HEK293 (cell line): ENCODE data around the gene PLS3.

Experiments used
- CTCF ChIA-PET: fragments of 350-600 bp; formaldehyde crosslinking; extraction: SDS; loops from one replicate; lab custom pipeline; 2021; ENCODE audit warnings: antibody characterized with exemption; lab: Yijun Ruan, JAX
- POLR2A ChIA-PET: fragments of 300-600 bp; formaldehyde crosslinking; extraction: SDS; loops from one replicate; lab custom pipeline; 2020; ENCODE audit warnings: antibody characterized with exemption, inconsistent platforms; lab: Yijun Ruan, JAX
- H3K27ac ChIP-seq: fragments of 200-500 bp; sonication (Bioruptor generic); 2 replicates; pipeline ENCODE4 v1.5.1; 2014; ENCODE audit warnings: low read depth, low read length, control low read depth, inconsistent platforms; ENCODE audit errors: extremely low read depth
- H3K36me3 ChIP-seq, 2 experiments: fragments of 200-500 bp in 1 of 2; sonication (Bioruptor generic) in 1 of 2; 1 replicate in 1 of 2; 2 replicates in 1 of 2; pipeline ENCODE4 v1.5.1; 2014 to 2017; ENCODE audit warnings: inconsistent platforms in 2 of 2, low read length in 2 of 2; ENCODE audit not compliant: control insufficient read depth in 2 of 2, insufficient read depth in 1 of 2
- H3K4me1 ChIP-seq: fragments of 200-500 bp; sonication (Bioruptor generic); 2 replicates; pipeline ENCODE4 v1.5.1; 2014; ENCODE audit warnings: mild to moderate bottlenecking, low read length, inconsistent platforms; ENCODE audit not compliant: control insufficient read depth, insufficient read depth
- H3K4me3 ChIP-seq: 2 replicates; pipeline ENCODE4 v1.5.1; 2011; ENCODE audit warnings: low read depth, mild to moderate bottlenecking, control low read depth, low read length, moderate library complexity
- H3K9me3 ChIP-seq: fragments of 200-500 bp; sonication (Bioruptor generic); 2 replicates; pipeline ENCODE4 v1.5.1; 2014; ENCODE audit warnings: low read depth, low read length, inconsistent platforms; ENCODE audit not compliant: control insufficient read depth, insufficient read depth
- KLF10 ChIP-seq: fragments of 450-650 bp; IDR thresholded peaks from 2 replicates; pipeline ENCODE4 v1.5.1; 2018; ENCODE audit warnings: missing biosample characterization, mild to moderate bottlenecking, missing genetic modification characterization
- ZNF202 ChIP-seq: fragments of 450-650 bp; formaldehyde crosslinking; IDR thresholded peaks from 2 replicates; pipeline ENCODE4 v1.5.1; 2016; ENCODE audit warnings: missing biosample characterization, missing genetic modification characterization, borderline replicate concordance
- ZNF560 ChIP-seq: fragments of 450-650 bp; formaldehyde crosslinking; IDR thresholded peaks from 2 replicates; pipeline ENCODE4 v1.5.1; 2017; ENCODE audit warnings: missing biosample characterization, missing genetic modification characterization, borderline replicate concordance
- ZNF664 ChIP-seq: fragments of 450-650 bp; formaldehyde crosslinking; IDR thresholded peaks from 2 replicates; pipeline ENCODE4 v1.5.1; 2016; ENCODE audit warnings: missing biosample characterization, missing genetic modification characterization
- ZNF768 ChIP-seq: fragments of 450-650 bp; formaldehyde crosslinking; IDR thresholded peaks from 2 replicates; pipeline ENCODE4 v1.5.1; 2018; ENCODE audit warnings: missing biosample characterization, mild to moderate bottlenecking, missing genetic modification characterization
- ZSCAN30 ChIP-seq: fragments of 450-650 bp; IDR thresholded peaks from 2 replicates; pipeline ENCODE4 v1.5.1; 2018; ENCODE audit warnings: missing biosample characterization, mild to moderate bottlenecking, missing genetic modification characterization, moderate library complexity
- ZXDB ChIP-seq: fragments of 450-650 bp; formaldehyde crosslinking; IDR thresholded peaks from 2 replicates; pipeline ENCODE4 v1.5.1; 2016; ENCODE audit warnings: missing biosample characterization, missing genetic modification characterization
- TF ChIP-seq, protein P1 (sequence below): fragments of 450-650 bp; formaldehyde crosslinking; conservative IDR thresholded peaks from 2 replicates; pipeline ENCODE4 v1.5.1; 2016; ENCODE audit warnings: low read depth, missing biosample characterization, missing genetic modification characterization
- TF ChIP-seq, protein P2 (sequence below): fragments of 450-650 bp; formaldehyde crosslinking; conservative IDR thresholded peaks from 2 replicates; pipeline ENCODE4 v1.5.1; 2016; ENCODE audit warnings: low read depth, missing biosample characterization, missing genetic modification characterization
- TF ChIP-seq, protein P3 (sequence below): fragments of 450-650 bp; formaldehyde crosslinking; IDR thresholded peaks from 2 replicates; pipeline ENCODE4 v1.5.1; 2016; ENCODE audit warnings: missing biosample characterization, missing genetic modification characterization, borderline replicate concordance

The PLS3 gene

DNA sequence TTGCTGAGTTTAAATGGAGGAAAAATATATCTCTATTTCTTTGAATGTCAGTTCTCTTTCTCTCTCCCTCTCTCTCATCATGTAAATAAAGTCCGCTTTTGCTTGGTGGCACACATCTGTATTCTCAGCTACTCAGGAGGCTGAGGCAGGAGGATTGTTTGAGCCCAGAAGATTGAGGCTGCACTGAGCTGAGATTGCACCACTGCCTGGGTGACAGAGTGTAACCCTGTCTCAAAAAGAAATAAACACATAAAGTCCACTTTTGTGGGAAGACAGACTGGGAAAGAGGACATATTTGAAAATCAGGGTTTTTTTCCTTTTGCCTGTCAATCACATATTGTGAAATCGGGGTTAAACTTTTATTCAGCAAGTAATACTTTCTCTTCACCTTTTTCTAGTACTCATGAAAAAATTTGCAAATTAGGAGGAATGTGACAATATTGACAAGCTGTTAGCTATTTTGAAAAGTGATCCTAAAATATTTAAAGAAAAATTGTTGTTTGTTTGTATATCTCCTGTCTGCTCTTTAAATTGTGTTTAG lies 42.6 kb downstream of the PLS3 start (continued):
- TF ChIP-seq, protein P1, sequence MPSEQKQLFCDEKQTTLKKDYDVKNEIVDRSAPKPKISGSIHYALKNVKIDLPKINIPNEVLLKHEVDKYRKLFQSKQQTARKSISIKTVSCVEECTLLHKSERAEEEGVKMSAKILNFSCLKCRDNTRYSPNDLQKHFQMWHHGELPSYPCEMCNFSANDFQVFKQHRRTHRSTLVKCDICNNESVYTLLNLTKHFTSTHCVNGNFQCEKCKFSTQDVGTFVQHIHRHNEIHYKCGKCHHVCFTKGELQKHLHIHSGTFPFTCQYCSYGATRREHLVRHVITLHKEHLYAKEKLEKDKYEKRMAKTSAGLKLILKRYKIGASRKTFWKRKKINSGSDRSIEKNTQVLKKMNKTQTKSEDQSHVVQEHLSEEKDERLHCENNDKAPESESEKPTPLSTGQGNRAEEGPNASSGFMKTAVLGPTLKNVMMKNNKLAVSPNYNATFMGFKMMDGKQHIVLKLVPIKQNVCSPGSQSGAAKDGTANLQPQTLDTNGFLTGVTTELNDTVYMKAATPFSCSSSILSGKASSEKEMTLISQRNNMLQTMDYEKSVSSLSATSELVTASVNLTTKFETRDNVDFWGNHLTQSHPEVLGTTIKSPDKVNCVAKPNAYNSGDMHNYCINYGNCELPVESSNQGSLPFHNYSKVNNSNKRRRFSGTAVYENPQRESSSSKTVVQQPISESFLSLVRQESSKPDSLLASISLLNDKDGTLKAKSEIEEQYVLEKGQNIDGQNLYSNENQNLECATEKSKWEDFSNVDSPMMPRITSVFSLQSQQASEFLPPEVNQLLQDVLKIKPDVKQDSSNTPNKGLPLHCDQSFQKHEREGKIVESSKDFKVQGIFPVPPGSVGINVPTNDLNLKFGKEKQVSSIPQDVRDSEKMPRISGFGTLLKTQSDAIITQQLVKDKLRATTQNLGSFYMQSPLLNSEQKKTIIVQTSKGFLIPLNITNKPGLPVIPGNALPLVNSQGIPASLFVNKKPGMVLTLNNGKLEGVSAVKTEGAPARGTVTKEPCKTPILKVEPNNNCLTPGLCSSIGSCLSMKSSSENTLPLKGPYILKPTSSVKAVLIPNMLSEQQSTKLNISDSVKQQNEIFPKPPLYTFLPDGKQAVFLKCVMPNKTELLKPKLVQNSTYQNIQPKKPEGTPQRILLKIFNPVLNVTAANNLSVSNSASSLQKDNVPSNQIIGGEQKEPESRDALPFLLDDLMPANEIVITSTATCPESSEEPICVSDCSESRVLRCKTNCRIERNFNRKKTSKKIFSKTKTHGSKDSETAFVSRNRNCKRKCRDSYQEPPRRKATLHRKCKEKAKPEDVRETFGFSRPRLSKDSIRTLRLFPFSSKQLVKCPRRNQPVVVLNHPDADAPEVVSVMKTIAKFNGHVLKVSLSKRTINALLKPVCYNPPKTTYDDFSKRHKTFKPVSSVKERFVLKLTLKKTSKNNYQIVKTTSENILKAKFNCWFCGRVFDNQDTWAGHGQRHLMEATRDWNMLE (tag by site-specific recombination) = no peak
- no peak for TF ChIP-seq ZNF202 (tag by site-specific recombination)
- TF ChIP-seq ZNF664 = no peak
- TF ChIP-seq, protein P2, sequence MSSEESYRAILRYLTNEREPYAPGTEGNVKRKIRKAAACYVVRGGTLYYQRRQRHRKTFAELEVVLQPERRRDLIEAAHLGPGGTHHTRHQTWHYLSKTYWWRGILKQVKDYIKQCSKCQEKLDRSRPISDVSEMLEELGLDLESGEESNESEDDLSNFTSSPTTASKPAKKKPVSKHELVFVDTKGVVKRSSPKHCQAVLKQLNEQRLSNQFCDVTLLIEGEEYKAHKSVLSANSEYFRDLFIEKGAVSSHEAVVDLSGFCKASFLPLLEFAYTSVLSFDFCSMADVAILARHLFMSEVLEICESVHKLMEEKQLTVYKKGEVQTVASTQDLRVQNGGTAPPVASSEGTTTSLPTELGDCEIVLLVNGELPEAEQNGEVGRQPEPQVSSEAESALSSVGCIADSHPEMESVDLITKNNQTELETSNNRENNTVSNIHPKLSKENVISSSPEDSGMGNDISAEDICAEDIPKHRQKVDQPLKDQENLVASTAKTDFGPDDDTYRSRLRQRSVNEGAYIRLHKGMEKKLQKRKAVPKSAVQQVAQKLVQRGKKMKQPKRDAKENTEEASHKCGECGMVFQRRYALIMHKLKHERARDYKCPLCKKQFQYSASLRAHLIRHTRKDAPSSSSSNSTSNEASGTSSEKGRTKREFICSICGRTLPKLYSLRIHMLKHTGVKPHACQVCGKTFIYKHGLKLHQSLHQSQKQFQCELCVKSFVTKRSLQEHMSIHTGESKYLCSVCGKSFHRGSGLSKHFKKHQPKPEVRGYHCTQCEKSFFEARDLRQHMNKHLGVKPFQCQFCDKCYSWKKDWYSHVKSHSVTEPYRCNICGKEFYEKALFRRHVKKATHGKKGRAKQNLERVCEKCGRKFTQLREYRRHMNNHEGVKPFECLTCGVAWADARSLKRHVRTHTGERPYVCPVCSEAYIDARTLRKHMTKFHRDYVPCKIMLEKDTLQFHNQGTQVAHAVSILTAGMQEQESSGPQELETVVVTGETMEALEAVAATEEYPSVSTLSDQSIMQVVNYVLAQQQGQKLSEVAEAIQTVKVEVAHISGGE = no peak
- TF ChIP-seq KLF10 = no peak
- no peak for TF ChIP-seq ZNF560 (tag by site-specific recombination)

DNA sequence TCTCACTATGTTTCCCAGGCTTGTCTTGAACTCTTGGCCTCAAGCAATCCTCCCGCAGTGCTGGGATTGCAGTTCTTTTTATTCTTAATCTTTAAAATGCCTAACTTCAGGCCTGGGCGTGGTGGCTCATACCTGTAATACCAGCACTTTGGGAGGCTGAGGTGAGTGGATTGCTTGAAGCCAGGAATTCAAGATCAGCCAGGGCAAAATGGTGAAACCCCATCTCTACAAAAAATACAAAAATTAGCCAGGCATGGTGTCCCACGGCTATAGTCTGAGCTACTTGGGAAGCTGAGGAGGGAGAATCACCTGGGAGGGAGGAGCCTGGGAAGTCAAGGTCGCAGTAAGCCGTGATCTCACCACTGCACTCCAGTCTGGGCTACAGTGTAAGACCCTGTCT lies 45.9 kb downstream of the PLS3 start:
- Histone ChIP-seq H3K4me1 (peaks cover 5% of the 10 kb centered on the region), H3K4me3 (no peak overlapping the region), H3K36me3 (peaks cover 21 to 39% of the 10 kb centered on the region in 2 experiments), H3K9me3 (no peaks in the 10 kb centered on the region), H3K27ac (no peak overlapping the region)
- CTCF ChIA-PET = no interaction called here
- POLR2A ChIA-PET = no interaction called here
- TF ChIP-seq ZSCAN30 (tag by site-specific recombination) (no peak), ZNF768 (no peak)

DNA sequence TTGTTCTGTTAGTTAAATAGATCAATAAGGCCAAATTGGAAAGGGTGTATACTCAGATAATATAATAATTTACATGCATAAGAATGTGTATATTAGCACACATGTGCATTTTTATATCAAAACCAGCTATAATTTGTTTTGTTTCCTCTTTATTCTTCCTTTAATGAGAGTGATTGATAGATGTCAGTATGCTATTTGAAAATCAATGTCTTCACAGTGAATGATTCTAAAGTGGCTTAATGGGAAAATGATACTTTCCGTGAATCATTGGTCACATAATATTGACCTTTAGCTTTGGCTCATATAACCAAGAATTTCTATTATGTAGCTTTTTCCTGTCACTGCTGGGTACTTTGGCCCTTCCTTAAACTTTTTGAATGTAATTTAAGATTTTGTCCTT lies 48.6 kb downstream of the PLS3 start:
- Histone ChIP-seq H3K4me3 (no peak overlapping the region), H3K36me3 (peaks cover 21 to 35% of the 10 kb centered on the region in 2 experiments), H3K27ac (no peak overlapping the region), H3K9me3 (no peaks in the 10 kb centered on the region), H3K4me1 (peaks cover under 1% of the 10 kb centered on the region; the same call in 1 of the 2 replicates)
- TF ChIP-seq ZXDB = no peak
- TF ChIP-seq, protein P3, sequence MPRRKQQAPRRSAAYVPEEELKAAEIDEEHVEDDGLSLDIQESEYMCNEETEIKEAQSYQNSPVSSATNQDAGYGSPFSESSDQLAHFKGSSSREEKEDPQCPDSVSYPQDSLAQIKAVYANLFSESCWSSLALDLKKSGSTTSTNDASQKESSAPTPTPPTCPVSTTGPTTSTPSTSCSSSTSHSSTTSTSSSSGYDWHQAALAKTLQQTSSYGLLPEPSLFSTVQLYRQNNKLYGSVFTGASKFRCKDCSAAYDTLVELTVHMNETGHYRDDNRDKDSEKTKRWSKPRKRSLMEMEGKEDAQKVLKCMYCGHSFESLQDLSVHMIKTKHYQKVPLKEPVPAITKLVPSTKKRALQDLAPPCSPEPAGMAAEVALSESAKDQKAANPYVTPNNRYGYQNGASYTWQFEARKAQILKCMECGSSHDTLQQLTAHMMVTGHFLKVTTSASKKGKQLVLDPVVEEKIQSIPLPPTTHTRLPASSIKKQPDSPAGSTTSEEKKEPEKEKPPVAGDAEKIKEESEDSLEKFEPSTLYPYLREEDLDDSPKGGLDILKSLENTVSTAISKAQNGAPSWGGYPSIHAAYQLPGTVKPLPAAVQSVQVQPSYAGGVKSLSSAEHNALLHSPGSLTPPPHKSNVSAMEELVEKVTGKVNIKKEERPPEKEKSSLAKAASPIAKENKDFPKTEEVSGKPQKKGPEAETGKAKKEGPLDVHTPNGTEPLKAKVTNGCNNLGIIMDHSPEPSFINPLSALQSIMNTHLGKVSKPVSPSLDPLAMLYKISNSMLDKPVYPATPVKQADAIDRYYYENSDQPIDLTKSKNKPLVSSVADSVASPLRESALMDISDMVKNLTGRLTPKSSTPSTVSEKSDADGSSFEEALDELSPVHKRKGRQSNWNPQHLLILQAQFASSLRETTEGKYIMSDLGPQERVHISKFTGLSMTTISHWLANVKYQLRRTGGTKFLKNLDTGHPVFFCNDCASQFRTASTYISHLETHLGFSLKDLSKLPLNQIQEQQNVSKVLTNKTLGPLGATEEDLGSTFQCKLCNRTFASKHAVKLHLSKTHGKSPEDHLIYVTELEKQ (tag by site-specific recombination) = peak; percentile 52; the same call in 1 of the 2 replicates
- ChIA-PET POLR2A (no interaction called here), CTCF (interaction anchor here (0.8 to 1.4 kb wide), 2 partner anchors 41 to 279 kb away, joined by 3 to 4 read pairs; no protein-coding TSS in a partner anchor)
